ENCODE measurements around the gene GPR155. TPM values are rescaled to one million over a fixed set of nuclear protein-coding genes. Genes with fewer than 3 reads are reported as not detected.

The GPR155 gene
- total and polyA plus RNA-seq, 9 of the 15 experiments (the other 6 are each of a cell fraction or from before 2014, with no cell fraction given), result 0.04 to 0.40 (median 0.11) TPM; not detected in 1

DNA sequence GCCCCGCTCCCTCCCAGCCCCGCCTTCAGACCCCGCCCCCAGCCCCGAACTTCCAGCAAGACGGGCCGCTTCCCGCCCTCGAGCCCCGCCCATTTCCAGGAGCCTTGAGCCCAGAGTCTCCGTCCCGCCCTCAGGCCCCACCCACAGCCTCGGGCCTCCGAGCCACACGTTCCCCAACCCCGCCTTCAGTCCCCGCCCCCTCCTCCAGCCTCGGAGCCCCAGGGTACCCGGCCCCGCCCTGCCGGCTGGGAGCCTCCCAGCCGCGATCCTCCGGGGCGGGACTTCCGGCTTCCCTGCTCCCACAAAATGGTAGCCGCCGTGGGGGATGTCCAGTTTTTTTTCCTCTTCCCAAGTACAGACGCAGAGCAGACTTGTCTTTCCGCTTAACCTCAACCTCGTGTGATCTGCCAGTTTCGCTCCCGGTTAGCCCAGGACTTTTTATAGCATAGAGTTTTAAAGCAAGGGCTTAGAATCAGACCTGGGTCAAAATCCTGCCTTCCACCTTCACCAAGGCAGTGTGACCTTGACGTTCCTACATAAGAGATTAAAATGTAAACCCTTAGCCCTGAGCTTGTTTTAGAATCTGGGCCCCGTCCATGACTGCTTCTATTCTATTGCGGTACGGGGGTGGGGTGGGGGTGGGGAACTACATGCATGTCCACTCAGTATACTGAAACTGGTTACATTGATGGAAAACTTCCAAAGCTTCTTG lies 435 bp upstream of the GPR155 start (continued):
- TF ChIP-seq NR2C1 (IDR thresholded peaks at IDR 0.05) (no peak), NR2C1 (tag; IDR thresholded peaks at IDR 0.05) (0 out of 2 replicates have a peak, but pooled peaks have one; percentile 20), RBM34 (IDR thresholded peaks at IDR 0.05; ENCODE audit: borderline replicate concordance, insufficient read depth, low read length) (no peak), NONO (IDR thresholded peaks at IDR 0.05; ENCODE audit: low read depth in 2 of 2, low read length in 1 of 2) (no peak)
- TF ChIP-seq, protein P1, sequence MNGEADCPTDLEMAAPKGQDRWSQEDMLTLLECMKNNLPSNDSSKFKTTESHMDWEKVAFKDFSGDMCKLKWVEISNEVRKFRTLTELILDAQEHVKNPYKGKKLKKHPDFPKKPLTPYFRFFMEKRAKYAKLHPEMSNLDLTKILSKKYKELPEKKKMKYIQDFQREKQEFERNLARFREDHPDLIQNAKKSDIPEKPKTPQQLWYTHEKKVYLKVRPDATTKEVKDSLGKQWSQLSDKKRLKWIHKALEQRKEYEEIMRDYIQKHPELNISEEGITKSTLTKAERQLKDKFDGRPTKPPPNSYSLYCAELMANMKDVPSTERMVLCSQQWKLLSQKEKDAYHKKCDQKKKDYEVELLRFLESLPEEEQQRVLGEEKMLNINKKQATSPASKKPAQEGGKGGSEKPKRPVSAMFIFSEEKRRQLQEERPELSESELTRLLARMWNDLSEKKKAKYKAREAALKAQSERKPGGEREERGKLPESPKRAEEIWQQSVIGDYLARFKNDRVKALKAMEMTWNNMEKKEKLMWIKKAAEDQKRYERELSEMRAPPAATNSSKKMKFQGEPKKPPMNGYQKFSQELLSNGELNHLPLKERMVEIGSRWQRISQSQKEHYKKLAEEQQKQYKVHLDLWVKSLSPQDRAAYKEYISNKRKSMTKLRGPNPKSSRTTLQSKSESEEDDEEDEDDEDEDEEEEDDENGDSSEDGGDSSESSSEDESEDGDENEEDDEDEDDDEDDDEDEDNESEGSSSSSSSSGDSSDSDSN (IDR thresholded peaks at IDR 0.05; ENCODE audit: borderline replicate concordance in 1 of 2, low read depth in 2 of 2, low read length in 2 of 2), result no peak
- TF ChIP-seq, protein P2, sequence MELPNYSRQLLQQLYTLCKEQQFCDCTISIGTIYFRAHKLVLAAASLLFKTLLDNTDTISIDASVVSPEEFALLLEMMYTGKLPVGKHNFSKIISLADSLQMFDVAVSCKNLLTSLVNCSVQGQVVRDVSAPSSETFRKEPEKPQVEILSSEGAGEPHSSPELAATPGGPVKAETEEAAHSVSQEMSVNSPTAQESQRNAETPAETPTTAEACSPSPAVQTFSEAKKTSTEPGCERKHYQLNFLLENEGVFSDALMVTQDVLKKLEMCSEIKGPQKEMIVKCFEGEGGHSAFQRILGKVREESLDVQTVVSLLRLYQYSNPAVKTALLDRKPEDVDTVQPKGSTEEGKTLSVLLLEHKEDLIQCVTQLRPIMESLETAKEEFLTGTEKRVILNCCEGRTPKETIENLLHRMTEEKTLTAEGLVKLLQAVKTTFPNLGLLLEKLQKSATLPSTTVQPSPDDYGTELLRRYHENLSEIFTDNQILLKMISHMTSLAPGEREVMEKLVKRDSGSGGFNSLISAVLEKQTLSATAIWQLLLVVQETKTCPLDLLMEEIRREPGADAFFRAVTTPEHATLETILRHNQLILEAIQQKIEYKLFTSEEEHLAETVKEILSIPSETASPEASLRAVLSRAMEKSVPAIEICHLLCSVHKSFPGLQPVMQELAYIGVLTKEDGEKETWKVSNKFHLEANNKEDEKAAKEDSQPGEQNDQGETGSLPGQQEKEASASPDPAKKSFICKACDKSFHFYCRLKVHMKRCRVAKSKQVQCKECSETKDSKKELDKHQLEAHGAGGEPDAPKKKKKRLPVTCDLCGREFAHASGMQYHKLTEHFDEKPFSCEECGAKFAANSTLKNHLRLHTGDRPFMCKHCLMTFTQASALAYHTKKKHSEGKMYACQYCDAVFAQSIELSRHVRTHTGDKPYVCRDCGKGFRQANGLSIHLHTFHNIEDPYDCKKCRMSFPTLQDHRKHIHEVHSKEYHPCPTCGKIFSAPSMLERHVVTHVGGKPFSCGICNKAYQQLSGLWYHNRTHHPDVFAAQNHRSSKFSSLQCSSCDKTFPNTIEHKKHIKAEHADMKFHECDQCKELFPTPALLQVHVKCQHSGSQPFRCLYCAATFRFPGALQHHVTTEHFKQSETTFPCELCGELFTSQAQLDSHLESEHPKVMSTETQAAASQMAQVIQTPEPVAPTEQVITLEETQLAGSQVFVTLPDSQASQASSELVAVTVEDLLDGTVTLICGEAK (IDR thresholded peaks at IDR 0.05), result peak; percentile 85
- TF ChIP-seq, protein P2 (CRISPR knock-in tag; IDR thresholded peaks at IDR 0.05), result no peak
- TF ChIP-seq, protein P3, sequence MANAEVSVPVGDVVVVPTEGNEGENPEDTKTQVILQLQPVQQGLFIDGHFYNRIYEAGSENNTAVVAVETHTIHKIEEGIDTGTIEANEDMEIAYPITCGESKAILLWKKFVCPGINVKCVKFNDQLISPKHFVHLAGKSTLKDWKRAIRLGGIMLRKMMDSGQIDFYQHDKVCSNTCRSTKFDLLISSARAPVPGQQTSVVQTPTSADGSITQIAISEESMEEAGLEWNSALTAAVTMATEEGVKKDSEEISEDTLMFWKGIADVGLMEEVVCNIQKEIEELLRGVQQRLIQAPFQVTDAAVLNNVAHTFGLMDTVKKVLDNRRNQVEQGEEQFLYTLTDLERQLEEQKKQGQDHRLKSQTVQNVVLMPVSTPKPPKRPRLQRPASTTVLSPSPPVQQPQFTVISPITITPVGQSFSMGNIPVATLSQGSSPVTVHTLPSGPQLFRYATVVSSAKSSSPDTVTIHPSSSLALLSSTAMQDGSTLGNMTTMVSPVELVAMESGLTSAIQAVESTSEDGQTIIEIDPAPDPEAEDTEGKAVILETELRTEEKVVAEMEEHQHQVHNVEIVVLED (CRISPR knock-in tag; IDR thresholded peaks at IDR 0.05), result no peak

Measured in K562 (cell line).